ENCODE results near the gene CD40.

CD40 gene

GRCh38 chr20:46074006-46074405 lies 44.1 kb upstream of the CD40 start:
- TF ChIP-seq CREB1 (IDR thresholded peaks at IDR 0.05; ENCODE audit: low read depth): no peak
- TF ChIP-seq, protein P1, sequence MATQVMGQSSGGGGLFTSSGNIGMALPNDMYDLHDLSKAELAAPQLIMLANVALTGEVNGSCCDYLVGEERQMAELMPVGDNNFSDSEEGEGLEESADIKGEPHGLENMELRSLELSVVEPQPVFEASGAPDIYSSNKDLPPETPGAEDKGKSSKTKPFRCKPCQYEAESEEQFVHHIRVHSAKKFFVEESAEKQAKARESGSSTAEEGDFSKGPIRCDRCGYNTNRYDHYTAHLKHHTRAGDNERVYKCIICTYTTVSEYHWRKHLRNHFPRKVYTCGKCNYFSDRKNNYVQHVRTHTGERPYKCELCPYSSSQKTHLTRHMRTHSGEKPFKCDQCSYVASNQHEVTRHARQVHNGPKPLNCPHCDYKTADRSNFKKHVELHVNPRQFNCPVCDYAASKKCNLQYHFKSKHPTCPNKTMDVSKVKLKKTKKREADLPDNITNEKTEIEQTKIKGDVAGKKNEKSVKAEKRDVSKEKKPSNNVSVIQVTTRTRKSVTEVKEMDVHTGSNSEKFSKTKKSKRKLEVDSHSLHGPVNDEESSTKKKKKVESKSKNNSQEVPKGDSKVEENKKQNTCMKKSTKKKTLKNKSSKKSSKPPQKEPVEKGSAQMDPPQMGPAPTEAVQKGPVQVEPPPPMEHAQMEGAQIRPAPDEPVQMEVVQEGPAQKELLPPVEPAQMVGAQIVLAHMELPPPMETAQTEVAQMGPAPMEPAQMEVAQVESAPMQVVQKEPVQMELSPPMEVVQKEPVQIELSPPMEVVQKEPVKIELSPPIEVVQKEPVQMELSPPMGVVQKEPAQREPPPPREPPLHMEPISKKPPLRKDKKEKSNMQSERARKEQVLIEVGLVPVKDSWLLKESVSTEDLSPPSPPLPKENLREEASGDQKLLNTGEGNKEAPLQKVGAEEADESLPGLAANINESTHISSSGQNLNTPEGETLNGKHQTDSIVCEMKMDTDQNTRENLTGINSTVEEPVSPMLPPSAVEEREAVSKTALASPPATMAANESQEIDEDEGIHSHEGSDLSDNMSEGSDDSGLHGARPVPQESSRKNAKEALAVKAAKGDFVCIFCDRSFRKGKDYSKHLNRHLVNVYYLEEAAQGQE (IDR thresholded peaks at IDR 0.05; ENCODE audit: low read depth): no peak
- TF ChIP-seq TEAD4 (IDR thresholded peaks at IDR 0.05): no peak
- TF ChIP-seq RAD21 (IDR thresholded peaks at IDR 0.05; ENCODE audit: low read depth): no peak
- TF ChIP-seq YY1 (IDR thresholded peaks at IDR 0.05; ENCODE audit: low read depth): no peak
- no peak for TF ChIP-seq NFIC (IDR thresholded peaks at IDR 0.05)
- no peak for TF ChIP-seq CEBPB (IDR thresholded peaks at IDR 0.05)
- TF ChIP-seq EGR1 (IDR thresholded peaks at IDR 0.05): no peak

- no peak for TF ChIP-seq TEAD4 (IDR thresholded peaks at IDR 0.05)
- TF ChIP-seq CREB1 (IDR thresholded peaks at IDR 0.05; ENCODE audit: low read depth): no peak
- no peak for TF ChIP-seq ZBTB7A (IDR thresholded peaks at IDR 0.05; ENCODE audit: low read depth)
- no peak for TF ChIP-seq TCF12 (IDR thresholded peaks at IDR 0.05; ENCODE audit: low read depth)
- no peak for TF ChIP-seq FOXM1 (IDR thresholded peaks at IDR 0.05; ENCODE audit: borderline replicate concordance, low read depth)
- TF ChIP-seq YY1 (IDR thresholded peaks at IDR 0.05; ENCODE audit: low read depth): no peak
- TF ChIP-seq, protein P1 (IDR thresholded peaks at IDR 0.05; ENCODE audit: low read depth): no peak
- TF ChIP-seq, protein P2, sequence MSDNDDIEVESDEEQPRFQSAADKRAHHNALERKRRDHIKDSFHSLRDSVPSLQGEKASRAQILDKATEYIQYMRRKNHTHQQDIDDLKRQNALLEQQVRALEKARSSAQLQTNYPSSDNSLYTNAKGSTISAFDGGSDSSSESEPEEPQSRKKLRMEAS (IDR thresholded peaks at IDR 0.05): no peak
- TF ChIP-seq, protein P3, sequence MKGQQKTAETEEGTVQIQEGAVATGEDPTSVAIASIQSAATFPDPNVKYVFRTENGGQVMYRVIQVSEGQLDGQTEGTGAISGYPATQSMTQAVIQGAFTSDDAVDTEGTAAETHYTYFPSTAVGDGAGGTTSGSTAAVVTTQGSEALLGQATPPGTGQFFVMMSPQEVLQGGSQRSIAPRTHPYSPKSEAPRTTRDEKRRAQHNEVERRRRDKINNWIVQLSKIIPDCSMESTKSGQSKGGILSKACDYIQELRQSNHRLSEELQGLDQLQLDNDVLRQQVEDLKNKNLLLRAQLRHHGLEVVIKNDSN (IDR thresholded peaks at IDR 0.05): no peak
- no peak for TF ChIP-seq CEBPB (IDR thresholded peaks at IDR 0.05)
- TF ChIP-seq EGR1 (IDR thresholded peaks at IDR 0.05): no peak
- TF ChIP-seq TAF1 (IDR thresholded peaks at IDR 0.05; ENCODE audit: low read depth): no peak
- TF ChIP-seq RAD21 (IDR thresholded peaks at IDR 0.05; ENCODE audit: low read depth): no peak
- TF ChIP-seq EP300 (IDR thresholded peaks at IDR 0.05; ENCODE audit: borderline replicate concordance): no peak
- no peak for TF ChIP-seq NFIC (IDR thresholded peaks at IDR 0.05)
Observed at GRCh38 chr20:46076806-46077205, 41.3 kb upstream of the CD40 start.

DNA sequence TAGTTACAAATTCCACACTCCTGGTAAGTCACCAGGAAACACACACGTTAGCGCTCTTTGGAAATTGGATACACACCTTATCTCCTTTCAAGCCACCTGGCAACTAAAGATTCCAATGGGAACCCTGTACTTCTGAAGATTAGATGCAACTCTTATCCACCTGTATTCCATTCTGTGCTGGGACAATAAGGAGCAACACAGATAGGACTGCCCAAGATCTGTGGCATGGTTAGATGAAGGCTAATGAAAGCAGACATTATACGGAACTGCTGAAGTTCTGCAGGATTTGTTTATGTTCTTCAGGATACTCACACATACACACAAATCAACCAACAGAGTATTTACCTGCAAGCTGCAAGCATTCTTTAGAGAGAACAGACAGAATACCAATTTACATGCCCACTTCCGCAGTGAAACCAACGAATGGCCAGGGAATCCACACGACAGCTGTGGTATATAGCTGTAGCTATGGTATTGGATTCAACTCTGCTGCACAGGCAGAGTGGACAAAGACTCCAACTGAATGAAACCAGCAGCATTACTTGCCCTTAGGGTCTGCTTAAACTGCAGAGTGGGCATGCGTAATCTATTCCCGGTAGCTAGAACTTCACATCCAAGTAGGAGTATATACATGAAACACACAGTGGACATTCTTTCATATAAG lies 40.3 kb upstream of the CD40 start:
- TF ChIP-seq ZBTB7A (IDR thresholded peaks at IDR 0.05; ENCODE audit: low read depth) (no peak), NFIC (IDR thresholded peaks at IDR 0.05) (no peak), EP300 (IDR thresholded peaks at IDR 0.05; ENCODE audit: borderline replicate concordance) (no peak)

- TF ChIP-seq TAF1 (IDR thresholded peaks at IDR 0.05; ENCODE audit: low read depth): no peak
- TF ChIP-seq, protein P2 (IDR thresholded peaks at IDR 0.05): no peak
- no peak for TF ChIP-seq RAD21 (IDR thresholded peaks at IDR 0.05; ENCODE audit: low read depth)
- no peak for TF ChIP-seq TCF12 (IDR thresholded peaks at IDR 0.05; ENCODE audit: low read depth)
- no peak for TF ChIP-seq CREB1 (IDR thresholded peaks at IDR 0.05; ENCODE audit: low read depth)
- TF ChIP-seq, protein P3 (IDR thresholded peaks at IDR 0.05): no peak
Observed at GRCh38 chr20:46078954-46079353, 39.2 kb upstream of the CD40 start.

- TF ChIP-seq CEBPB (IDR thresholded peaks at IDR 0.05) (no peak), TEAD4 (IDR thresholded peaks at IDR 0.05) (no peak), CREB1 (IDR thresholded peaks at IDR 0.05; ENCODE audit: low read depth) (no peak), FOXM1 (IDR thresholded peaks at IDR 0.05; ENCODE audit: borderline replicate concordance, low read depth) (no peak), RAD21 (IDR thresholded peaks at IDR 0.05; ENCODE audit: low read depth) (no peak), NFIC (IDR thresholded peaks at IDR 0.05) (no peak), TCF12 (IDR thresholded peaks at IDR 0.05; ENCODE audit: low read depth) (no peak), EGR1 (IDR thresholded peaks at IDR 0.05) (no peak), TAF1 (IDR thresholded peaks at IDR 0.05; ENCODE audit: low read depth) (no peak), EP300 (IDR thresholded peaks at IDR 0.05; ENCODE audit: borderline replicate concordance) (no peak), ZBTB7A (IDR thresholded peaks at IDR 0.05; ENCODE audit: low read depth) (no peak), YY1 (IDR thresholded peaks at IDR 0.05; ENCODE audit: low read depth) (no peak)
- TF ChIP-seq, protein P3 (IDR thresholded peaks at IDR 0.05): no peak
- TF ChIP-seq, protein P1 (IDR thresholded peaks at IDR 0.05; ENCODE audit: low read depth): no peak
- TF ChIP-seq, protein P2 (IDR thresholded peaks at IDR 0.05): no peak
Observed at GRCh38 chr20:46081074-46081473, 37.0 kb upstream of the CD40 start.

All from Ishikawa (cell line).